B cell (primary cell): ENCODE data around the gene COL19A1. TPM values are rescaled to one million over a fixed set of nuclear protein-coding genes. Genes with fewer than 3 reads are reported as not detected.
"Not testable (repeated sequence)": the region's sequence is repeated elsewhere in the genome, so short reads cannot be mapped to it uniquely, and the experiment has no call there.

ENCODE experiments used
- ATAC-seq: fragments of 200-7000 bp; cut with Tn5 transposase; one replicate; pipeline ENCODE4 v1.10.0; 2021; ENCODE audit warnings: low read depth, mild to moderate bottlenecking, moderate number of reproducible peaks, moderate library complexity
- CTCF ChIA-PET: fragments of 350-600 bp; sonication (Branson Sonifier 250); formaldehyde crosslinking; loops from one replicate; lab custom pipeline; 2021; ENCODE audit warnings: antibody characterized with exemption, inconsistent platforms; lab: Charles Lee
- POLR2A ChIA-PET: fragments of 350-600 bp; sonication (Branson Sonifier 250); formaldehyde crosslinking; loops from one replicate; lab custom pipeline; 2021; ENCODE audit warnings: antibody characterized with exemption; lab: Charles Lee
- DNase-seq: peaks from one replicate; pipeline ENCODE4 v3.0.0; 2013
- H2AFZ ChIP-seq: 2 replicates; pipeline ENCODE4 v1.6.1; 2012; ENCODE audit warnings: mild to moderate bottlenecking, low read depth, low read length; ENCODE audit not compliant: insufficient read depth, poor library complexity, severe bottlenecking
- H3K27ac ChIP-seq, 2 donors: 1 replicate in 1 of 2; 2 replicates in 1 of 2; pipeline ENCODE4 v1.5.1; 2012 to 2013; ENCODE audit warnings: low read length in 2 of 2, mild to moderate bottlenecking in 2 of 2, moderate library complexity in 1 of 2
- H3K27me3 ChIP-seq, 4 experiments: fragments of 200-600 bp in 1 of 4; sonication (generic) in 1 of 4; replicated peaks in 1 of 4; 1 replicate in 2 of 4; 2 replicates in 2 of 4; pipeline versions ENCODE4 v1.6.1 to v1.7.0; 2013 to 2016; ENCODE audit warnings: low read length in 3 of 4, mild to moderate bottlenecking in 2 of 4, mixed read lengths in 1 of 4, moderate library complexity in 1 of 4; ENCODE audit not compliant: insufficient read depth in 4 of 4, control insufficient read depth in 3 of 4; ENCODE audit errors: control extremely low read depth in 1 of 4
- H3K36me3 ChIP-seq, 2 experiments: replicated peaks in 1 of 2; 1 replicate in 1 of 2; 2 replicates in 1 of 2; pipeline versions ENCODE4 v1.6.1 to v1.7.1; 2013; ENCODE audit warnings: low read length in 1 of 2; ENCODE audit not compliant: insufficient read depth in 2 of 2, control insufficient read depth in 1 of 2; ENCODE audit errors: control extremely low read depth in 1 of 2, extremely low read depth in 1 of 2
- H3K4me1 ChIP-seq, 2 donors: fragments of 200-600 bp in 1 of 2; sonication (generic) in 1 of 2; 1 replicate in 1 of 2; 2 replicates in 1 of 2; pipeline versions ENCODE4 v1.5.1 to v1.6.1; 2013 to 2017; ENCODE audit warnings: low read length in 2 of 2; ENCODE audit not compliant: control insufficient read depth in 2 of 2, insufficient read depth in 2 of 2
- H3K4me2 ChIP-seq: replicated peaks from 2 replicates; pipeline ENCODE3; 2012; ENCODE audit warnings: mild to moderate bottlenecking, low read depth, low read length; ENCODE audit not compliant: poor library complexity, severe bottlenecking
- H3K4me3 ChIP-seq, 5 experiments: fragments of 200-600 bp in 1 of 5; sonication (generic) in 1 of 5; 1 replicate in 3 of 5; 2 replicates in 2 of 5; pipeline versions ENCODE4 v1.5.1 to v1.7.0; 2011 to 2016; ENCODE audit warnings: low read length in 4 of 5, mild to moderate bottlenecking in 4 of 5, low read depth in 2 of 5, control low read depth in 1 of 5, moderate library complexity in 1 of 5; ENCODE audit not compliant: insufficient read depth in 1 of 5; ENCODE audit errors: control extremely low read depth in 1 of 5, extremely low read depth in 1 of 5
- H3K79me2 ChIP-seq: fragments of 200-600 bp; sonication (generic); one replicate; pipeline ENCODE4 v1.6.0; 2016; ENCODE audit warnings: low read length; ENCODE audit not compliant: control insufficient read depth, insufficient read depth
- H3K9ac ChIP-seq: fragments of 200-600 bp; sonication (generic); 2 replicates; pipeline ENCODE4 v1.6.1; 2017; ENCODE audit warnings: mild to moderate bottlenecking, low read length, moderate library complexity
- H3K9me3 ChIP-seq, 3 donors: one replicate each; pipeline versions ENCODE4 v1.6.1 to v1.7.1; 2013; ENCODE audit warnings: low read length in 2 of 3; ENCODE audit not compliant: control insufficient read depth in 2 of 3, insufficient read depth in 1 of 3; ENCODE audit errors: control extremely low read depth in 1 of 3
- H4K20me1 ChIP-seq: 2 replicates; pipeline ENCODE4 v1.6.0; 2012; ENCODE audit warnings: mild to moderate bottlenecking, low read length; ENCODE audit not compliant: insufficient read depth, control insufficient read depth, poor library complexity, severe bottlenecking
- H3K27ac Mint-ChIP-seq: one replicate; pipeline ENCODE4 v1.8.0; 2021; ENCODE audit warnings: mixed read lengths
- H3K27me3 Mint-ChIP-seq: one replicate; pipeline ENCODE4 v1.8.0; 2021; ENCODE audit warnings: mixed read lengths
- H3K4me1 Mint-ChIP-seq: one replicate; pipeline ENCODE4 v1.8.0; 2021; ENCODE audit warnings: mixed read lengths
- H3K4me3 Mint-ChIP-seq: one replicate; pipeline ENCODE4 v1.8.0; 2021; ENCODE audit warnings: mixed read lengths
- H3K9me3 Mint-ChIP-seq: one replicate; pipeline ENCODE4 v1.8.0; 2022; ENCODE audit warnings: mixed read lengths; ENCODE audit not compliant: insufficient read depth
- EZH2 ChIP-seq: IDR thresholded peaks from 2 replicates; pipeline ENCODE4 v1.6.1; 2012; ENCODE audit warnings: borderline replicate concordance, low read depth, mild to moderate bottlenecking, moderate library complexity, low read length; ENCODE audit not compliant: insufficient read depth, poor library complexity, severe bottlenecking
- WGBS: methylation state at CpG from one replicate; pipeline ENCODE4 v1.1.5; 2013; ENCODE audit warnings: missing lambda C conversion rate; ENCODE audit not compliant: insufficient coverage; 5-methylcytosine and 5-hydroxymethylcytosine counted together
- intact Hi-C: fragments of 100-400 bp; cut with micrococcal nuclease; formaldehyde crosslinking; loops from one replicate; pipeline ENCODE4 v1.10.0; 2022
- polyA plus RNA-seq: library from polyadenylated mRNA; depleted of rRNA; stranded (reverse); fragments of >200 nt; gene quantifications from 2 replicates; pipeline ENCODE4 v1.2.3, GENCODE V29; 2012
- total RNA-seq, 2 donors: library from RNA; stranded (reverse); fragments of 120-200 nt in 1 of 2; gene quantifications; 1 replicate in 1 of 2; 2 replicates in 1 of 2; pipeline versions ENCODE4 v1.2.3 to v1.2.4, GENCODE V29; 2013 to 2022
- TF ChIP-seq, protein P1 (sequence below): fragments of 200-600 bp; IDR thresholded peaks from one replicate; pipeline ENCODE4 v1.8.0; 2022; ENCODE audit warnings: antibody characterized with exemption, mild to moderate bottlenecking

COL19A1 gene
- total and polyA plus RNA-seq, 2 donors (not counting 1 experiment from before 2014, with no cell fraction given): 14.6 to 61.4 TPM

DNA sequence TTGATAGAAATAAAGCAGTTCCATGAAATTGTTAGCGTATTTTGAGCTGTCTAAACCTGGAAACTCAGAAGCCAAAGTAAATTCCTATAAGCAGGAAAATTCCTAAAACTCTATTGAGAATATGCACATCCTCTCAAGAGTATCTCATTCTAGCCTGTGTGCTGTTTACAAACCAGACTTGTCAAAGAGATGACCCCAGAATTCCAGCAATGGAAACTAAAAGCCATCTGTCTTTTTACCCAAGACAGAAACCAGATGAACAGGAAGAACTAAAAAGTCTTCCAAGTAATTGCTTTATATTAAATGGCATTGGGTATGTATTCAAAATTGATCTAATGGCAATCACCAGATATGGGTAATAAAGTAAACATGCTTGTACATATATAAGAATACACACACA, 92.6 kb downstream of the COL19A1 start:
- Histone ChIP-seq H3K27ac (no peak overlapping the region), H3K27me3 (no peaks in the 10 kb centered on the region), H3K4me1 (no peaks in the 10 kb centered on the region), H3K9me3 (no peaks in the 10 kb centered on the region), H4K20me1 (no peaks in the 10 kb centered on the region), H3K9ac (no peak overlapping the region), H3K4me3 (no peak overlapping the region), H3K4me2 (no peak overlapping the region), H2AFZ (no peak overlapping the region), H3K79me2 (no peaks in the 10 kb centered on the region), H3K36me3 (peaks cover 0 to 37% of the 10 kb centered on the region in 2 experiments)
- Mint-ChIP-seq H3K4me3 (no peak overlapping the region), H3K4me1 (peaks cover 4% of the 10 kb centered on the region), H3K9me3 (no peaks in the 10 kb centered on the region), H3K27ac (no peak overlapping the region), H3K27me3 (no peaks in the 10 kb centered on the region)
- no peak for TF ChIP-seq EZH2
- TF ChIP-seq, protein P1, sequence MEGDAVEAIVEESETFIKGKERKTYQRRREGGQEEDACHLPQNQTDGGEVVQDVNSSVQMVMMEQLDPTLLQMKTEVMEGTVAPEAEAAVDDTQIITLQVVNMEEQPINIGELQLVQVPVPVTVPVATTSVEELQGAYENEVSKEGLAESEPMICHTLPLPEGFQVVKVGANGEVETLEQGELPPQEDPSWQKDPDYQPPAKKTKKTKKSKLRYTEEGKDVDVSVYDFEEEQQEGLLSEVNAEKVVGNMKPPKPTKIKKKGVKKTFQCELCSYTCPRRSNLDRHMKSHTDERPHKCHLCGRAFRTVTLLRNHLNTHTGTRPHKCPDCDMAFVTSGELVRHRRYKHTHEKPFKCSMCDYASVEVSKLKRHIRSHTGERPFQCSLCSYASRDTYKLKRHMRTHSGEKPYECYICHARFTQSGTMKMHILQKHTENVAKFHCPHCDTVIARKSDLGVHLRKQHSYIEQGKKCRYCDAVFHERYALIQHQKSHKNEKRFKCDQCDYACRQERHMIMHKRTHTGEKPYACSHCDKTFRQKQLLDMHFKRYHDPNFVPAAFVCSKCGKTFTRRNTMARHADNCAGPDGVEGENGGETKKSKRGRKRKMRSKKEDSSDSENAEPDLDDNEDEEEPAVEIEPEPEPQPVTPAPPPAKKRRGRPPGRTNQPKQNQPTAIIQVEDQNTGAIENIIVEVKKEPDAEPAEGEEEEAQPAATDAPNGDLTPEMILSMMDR: no peak
- ATAC-seq (no peak), DNase-seq (no peak)
- POLR2A ChIA-PET: no interaction called here
- CTCF ChIA-PET: interaction anchor here (2.1 kb wide), 1 partner anchor 92 kb away, joined by 4 read pairs; the partner anchor contains the start of gene COL19A1
- intact Hi-C loops: no loop called here
- no CpG with 5 or more reads among the region's 1 CpG for WGBS

DNA sequence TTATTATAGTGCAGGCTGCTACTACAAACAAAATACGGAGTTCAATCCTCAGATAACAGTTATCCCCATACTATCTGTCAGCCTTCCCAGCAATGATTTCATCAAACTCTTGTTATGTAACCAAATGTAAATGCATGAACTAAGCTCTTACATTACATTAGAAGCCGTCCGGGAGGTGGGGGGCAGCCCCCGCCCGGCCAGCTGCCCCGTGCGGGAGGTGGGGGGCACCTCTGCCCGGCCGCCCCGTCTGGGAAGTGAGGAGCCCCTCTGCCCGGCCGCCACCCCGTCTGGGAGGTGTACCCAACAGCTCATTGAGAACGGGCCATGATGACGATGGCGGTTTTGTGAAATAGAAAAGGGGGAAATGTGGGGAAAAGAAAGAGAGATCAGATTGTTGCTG, 99.6 kb downstream of the COL19A1 start:
- H3K4me3 ChIP-seq, H3K9me3 Mint-ChIP-seq, ATAC-seq, H2AFZ ChIP-seq, H3K4me1 ChIP-seq, H3K9ac ChIP-seq, H3K79me2 ChIP-seq, H3K27ac Mint-ChIP-seq, H3K9me3 ChIP-seq, DNase-seq, intact Hi-C loops, H3K27ac ChIP-seq, H4K20me1 ChIP-seq, H3K4me2 ChIP-seq, H3K27me3 Mint-ChIP-seq, POLR2A ChIA-PET, H3K27me3 ChIP-seq, H3K4me1 Mint-ChIP-seq, H3K4me3 Mint-ChIP-seq: not testable (repeated sequence)
- WGBS: 100% methylated on average over 7 of the region's 16 CpGs
- H3K36me3 ChIP-seq: peaks cover 0 to 27% of the 10 kb centered on the region in 2 experiments
- CTCF ChIA-PET: interaction anchor here (1.0 kb wide), 1 partner anchor 12 kb away, joined by 3 read pairs; no protein-coding TSS in a partner anchor
